GM18858 (cell line): Measurements from ENCODE around the gene PPP2R2C.

Experiments used
- ATAC-seq: cut with Tn5 transposase; IDR thresholded peaks from one replicate; pipeline ENCODE4 v1.9.1; 2021; ENCODE audit not compliant: unreplicated experiment

The PPP2R2C gene

GRCh38 chr4:6404611-6405396 lies 67.6 kb downstream of the PPP2R2C start:
- no peak for ATAC-seq

- ATAC-seq = no peak
Observed at GRCh38 chr4:6403400-6403685, 69.1 kb downstream of the PPP2R2C start.

- ATAC-seq = no peak
Observed at GRCh38 chr4:6402566-6403399, 69.6 kb downstream of the PPP2R2C start.

- ATAC-seq = no peak
Observed at GRCh38 chr4:6401797-6402196, 70.6 kb downstream of the PPP2R2C start.

- ATAC-seq = no peak
Observed at GRCh38 chr4:6396696-6397236, 75.6 kb downstream of the PPP2R2C start.

- no peak for ATAC-seq
Observed at GRCh38 chr4:6395466-6396228, 76.8 kb downstream of the PPP2R2C start.

GRCh38 chr4:6394671-6395081 lies 77.7 kb downstream of the PPP2R2C start:
- no peak for ATAC-seq

GRCh38 chr4:6393544-6394475 lies 78.6 kb downstream of the PPP2R2C start:
- ATAC-seq = no peak

- no peak for ATAC-seq
Observed at GRCh38 chr4:6393066-6393465, 79.3 kb downstream of the PPP2R2C start.

GRCh38 chr4:6392407-6392806 lies 80.0 kb downstream of the PPP2R2C start:
- ATAC-seq = no peak

GRCh38 chr4:6391852-6392188 lies 80.6 kb downstream of the PPP2R2C start:
- ATAC-seq = no peak

GRCh38 chr4:6391186-6391851 lies 81.1 kb downstream of the PPP2R2C start:
- ATAC-seq = no peak

- no peak for ATAC-seq
Observed at GRCh38 chr4:6390356-6390755, 82.1 kb downstream of the PPP2R2C start.

GRCh38 chr4:6389142-6389825 lies 83.1 kb downstream of the PPP2R2C start:
- ATAC-seq = no peak

GRCh38 chr4:6388713-6389112 lies 83.7 kb downstream of the PPP2R2C start:
- no peak for ATAC-seq

- ATAC-seq = no peak
Observed at GRCh38 chr4:6387946-6388345, 84.5 kb downstream of the PPP2R2C start.

GRCh38 chr4:6386091-6386490 lies 86.3 kb downstream of the PPP2R2C start:
- no peak for ATAC-seq

- ATAC-seq = no peak
Observed at GRCh38 chr4:6385288-6385687, 87.1 kb downstream of the PPP2R2C start.

- ATAC-seq = no peak
Observed at GRCh38 chr4:6384541-6384940, 87.9 kb downstream of the PPP2R2C start.
